HG03039 (cell line): ENCODE results near the gene GBE1.

ENCODE experiments used
- ATAC-seq: cut with Tn5 transposase; IDR thresholded peaks from one replicate; pipeline ENCODE4 v1.9.1; 2021; ENCODE audit warnings: mild to moderate bottlenecking, moderate library complexity; ENCODE audit not compliant: unreplicated experiment

Gene GBE1

GRCh38 chr3:81624756-81625155 lies 136.7 kb downstream of the GBE1 start:
- no peak for ATAC-seq

GRCh38 chr3:81622395-81622794 lies 139.1 kb downstream of the GBE1 start:
- no peak for ATAC-seq

DNA sequence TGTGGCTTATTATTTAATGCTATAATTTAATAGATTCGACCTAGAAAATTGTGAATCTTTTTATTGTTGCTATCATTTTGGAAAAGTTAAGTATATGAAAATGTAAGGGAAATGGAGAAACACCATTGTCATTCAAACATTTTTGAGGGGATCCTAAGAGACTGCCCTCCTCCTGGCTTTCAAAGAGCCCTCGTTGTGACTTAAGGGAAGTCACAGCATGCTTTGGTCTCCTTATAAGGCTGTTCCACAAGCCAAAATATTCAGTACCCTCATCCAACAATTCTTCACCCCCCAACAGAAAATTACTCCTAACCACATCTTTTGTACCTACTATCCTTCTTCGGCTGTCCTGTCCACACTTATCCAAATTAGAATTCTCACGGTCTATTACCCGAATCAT lies 140.2 kb downstream of the GBE1 start:
- ATAC-seq: no peak

GRCh38 chr3:81620849-81621248 lies 140.6 kb downstream of the GBE1 start:
- ATAC-seq: no peak

- no peak for ATAC-seq
Observed at GRCh38 chr3:81612768-81613167, 148.7 kb downstream of the GBE1 start.

DNA sequence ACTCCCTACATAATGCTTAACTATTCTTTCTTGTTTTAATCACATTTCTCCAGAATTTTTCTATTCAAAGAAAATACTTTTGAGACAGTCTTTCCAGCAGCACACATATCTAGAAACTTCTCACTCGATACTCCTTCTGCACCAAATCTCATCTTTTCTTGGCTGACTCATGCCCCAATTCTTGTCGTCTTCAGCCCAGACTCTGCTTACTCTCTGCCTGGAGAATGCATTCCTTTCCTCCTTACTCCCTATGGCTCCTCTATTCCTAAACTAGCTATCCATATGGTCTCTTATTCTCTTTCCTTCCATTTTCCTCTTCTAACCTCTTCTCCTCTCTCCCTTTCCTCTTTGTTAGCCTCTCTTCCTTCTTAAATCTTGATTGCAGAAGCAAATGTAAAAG lies 158.7 kb downstream of the GBE1 start:
- no peak for ATAC-seq

GRCh38 chr3:81601707-81602305 lies 159.6 kb downstream of the GBE1 start:
- ATAC-seq: no peak

DNA sequence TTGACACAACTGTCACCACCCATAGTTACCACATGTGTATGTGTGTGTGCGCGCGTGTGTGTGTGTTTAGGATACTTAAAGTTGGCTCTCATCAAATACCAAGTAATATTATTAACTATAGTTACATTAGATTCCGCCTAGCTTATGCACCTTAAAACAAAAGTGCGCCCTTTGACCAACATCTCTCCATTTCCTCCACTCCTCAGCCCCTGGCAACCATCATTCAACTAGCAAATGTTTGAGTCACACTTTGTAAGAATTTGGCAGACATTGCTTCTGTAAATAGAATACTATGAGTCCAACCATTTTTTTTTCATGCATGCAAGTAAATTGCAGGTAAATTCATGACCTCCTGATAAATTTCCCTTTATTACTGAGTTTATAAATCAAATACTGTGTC lies 169.3 kb downstream of the GBE1 start:
- no peak for ATAC-seq

DNA sequence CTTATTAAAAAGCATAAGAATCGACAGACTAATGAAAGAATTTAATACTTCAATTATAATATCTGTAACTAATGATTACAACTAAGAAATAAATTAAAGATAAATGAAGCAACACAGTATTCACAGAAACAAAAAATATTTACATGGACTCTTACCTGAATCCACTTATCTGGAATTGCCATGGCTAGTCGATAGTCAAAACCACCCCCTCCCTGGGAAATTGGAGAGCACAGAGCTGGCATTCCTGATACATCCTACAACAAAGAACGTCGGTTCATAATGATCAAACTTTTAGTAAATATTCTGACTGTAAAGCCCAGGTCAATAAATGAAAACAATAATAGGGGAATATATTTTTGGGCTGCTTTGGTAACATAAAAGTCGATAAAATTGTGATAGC lies 175.5 kb downstream of the GBE1 start:
- ATAC-seq: no peak

- ATAC-seq: no peak
Observed at GRCh38 chr3:81585056-81585455, 176.4 kb downstream of the GBE1 start.

- ATAC-seq: peak; percentile 77
Observed at GRCh38 chr3:81581966-81582599, 179.4 kb downstream of the GBE1 start.

DNA sequence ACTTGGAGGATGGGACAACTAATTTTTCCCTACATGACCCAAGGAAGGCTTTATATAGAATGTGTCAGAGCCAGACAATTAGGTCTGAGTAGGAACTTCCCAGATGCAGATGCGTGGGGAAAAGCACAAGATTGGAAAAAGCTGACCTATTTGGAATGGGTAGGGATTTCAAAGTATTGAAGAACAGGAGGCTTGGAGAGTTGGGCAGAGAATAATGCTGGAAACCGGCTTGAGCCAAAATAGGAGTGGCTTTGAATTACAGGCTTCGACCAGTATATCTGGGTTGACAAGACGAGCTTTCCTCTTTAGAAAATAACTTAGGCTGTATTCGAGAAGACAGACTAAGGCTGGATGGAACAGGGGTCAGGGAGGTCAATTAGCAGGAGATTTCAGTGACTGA lies 181.1 kb downstream of the GBE1 start:
- no peak for ATAC-seq

GRCh38 chr3:81579744-81580143 lies 181.7 kb downstream of the GBE1 start:
- no peak for ATAC-seq

DNA sequence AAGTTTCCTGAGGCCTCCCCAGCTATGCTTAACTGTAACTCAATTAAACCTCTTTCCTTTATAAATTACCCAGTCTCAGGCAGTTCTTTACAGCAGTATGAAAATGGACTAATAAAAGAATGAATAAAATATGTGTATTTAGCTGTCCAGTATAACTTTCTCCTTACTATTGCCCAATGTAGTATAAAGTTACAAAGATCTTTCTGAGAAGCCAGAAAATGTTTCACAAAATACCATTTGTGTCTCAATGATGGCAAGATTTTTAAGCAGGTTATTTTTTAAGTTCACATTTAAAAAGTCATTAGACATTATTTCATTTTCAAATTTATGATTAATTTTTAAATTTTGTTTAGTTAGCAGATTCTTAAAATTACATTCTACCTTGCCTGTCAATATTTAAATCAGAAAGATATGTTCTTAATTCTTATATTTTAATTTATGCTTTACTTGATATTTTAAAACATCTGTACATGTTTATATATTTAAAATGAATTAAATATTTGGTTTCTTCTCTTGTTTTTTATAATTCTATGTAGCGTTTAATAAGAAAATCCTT lies 189.2 kb downstream of the GBE1 start:
- ATAC-seq: no peak

GRCh38 chr3:81568378-81568777 lies 193.1 kb downstream of the GBE1 start:
- ATAC-seq: no peak

DNA sequence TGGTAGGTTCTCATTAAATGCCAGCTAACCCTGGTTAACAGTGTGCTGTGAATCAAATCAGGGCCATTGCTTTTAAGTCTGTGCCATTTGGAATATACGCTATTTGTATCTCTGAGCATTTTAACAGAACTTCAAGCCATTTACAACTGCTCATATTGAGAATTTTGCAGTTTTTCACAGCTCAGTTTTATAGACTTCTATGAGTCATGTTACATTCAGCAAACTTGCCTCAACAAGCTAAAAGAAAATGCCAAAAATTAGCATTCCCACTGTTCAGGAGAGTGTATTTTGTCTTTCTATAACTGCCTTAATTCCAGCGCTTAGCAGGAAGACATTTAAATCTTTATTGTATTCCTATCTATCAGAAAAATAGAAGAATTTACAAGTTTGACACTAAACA lies 196.4 kb downstream of the GBE1 start:
- no peak for ATAC-seq

GRCh38 chr3:81558106-81558505 lies 203.3 kb downstream of the GBE1 start:
- no peak for ATAC-seq

DNA sequence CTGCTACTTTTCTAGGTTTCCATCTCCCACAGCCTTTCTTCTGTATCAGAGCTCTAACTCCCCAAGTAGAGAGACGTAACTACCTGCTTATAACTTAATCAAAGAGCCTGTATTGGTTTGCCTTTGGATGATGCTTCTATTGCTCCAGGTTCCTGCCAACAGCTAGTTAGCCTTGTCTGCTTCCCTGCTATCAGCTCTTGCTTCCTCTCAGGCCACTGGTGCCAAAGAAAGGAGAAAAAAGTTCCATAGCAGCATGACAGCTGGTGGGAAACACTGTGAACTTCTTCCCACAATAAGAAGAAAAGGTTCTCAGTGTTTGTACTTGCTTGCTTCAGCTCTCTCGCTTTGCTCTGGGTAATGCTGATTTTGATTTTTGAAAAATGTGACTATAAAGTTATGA lies 206.6 kb downstream of the GBE1 start:
- ATAC-seq: no peak

DNA sequence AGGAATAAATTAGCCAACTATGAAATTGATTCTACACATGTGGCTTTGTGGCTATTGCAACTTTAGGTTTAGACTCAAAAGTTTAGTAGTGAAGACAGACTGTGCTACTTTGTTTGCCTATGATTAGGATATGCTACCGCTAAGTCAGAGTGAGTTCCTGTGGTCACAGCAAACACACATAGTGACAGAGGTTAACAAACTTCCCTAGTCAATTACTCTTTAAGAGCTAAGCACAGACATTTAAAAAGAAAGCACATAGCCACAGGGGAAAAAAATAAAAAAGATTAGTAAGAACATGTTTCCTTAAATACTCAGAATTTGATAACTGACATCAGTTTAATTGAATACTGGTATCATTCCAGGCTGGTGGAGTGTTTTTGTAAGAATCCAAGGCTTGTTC lies 207.1 kb downstream of the GBE1 start:
- peak; percentile 54 for ATAC-seq

DNA sequence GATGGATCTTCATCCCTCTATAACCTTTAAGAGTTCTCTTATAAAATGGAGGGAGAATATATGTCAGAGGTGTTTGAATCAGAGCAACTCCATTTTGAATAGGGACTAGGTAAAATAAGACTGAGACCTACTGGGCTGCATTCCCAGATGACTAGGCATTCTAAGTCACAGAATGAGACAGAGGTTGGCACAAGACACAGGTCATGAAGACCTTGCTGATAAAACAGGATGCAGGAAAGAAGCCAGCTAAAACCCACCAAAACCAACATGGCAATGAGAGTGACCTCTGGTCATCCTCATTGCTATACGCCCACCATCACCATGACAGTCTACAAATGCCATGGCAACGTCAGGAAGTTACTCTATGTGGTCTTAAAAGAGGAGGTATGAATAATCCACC lies 211.0 kb downstream of the GBE1 start:
- no peak for ATAC-seq

DNA sequence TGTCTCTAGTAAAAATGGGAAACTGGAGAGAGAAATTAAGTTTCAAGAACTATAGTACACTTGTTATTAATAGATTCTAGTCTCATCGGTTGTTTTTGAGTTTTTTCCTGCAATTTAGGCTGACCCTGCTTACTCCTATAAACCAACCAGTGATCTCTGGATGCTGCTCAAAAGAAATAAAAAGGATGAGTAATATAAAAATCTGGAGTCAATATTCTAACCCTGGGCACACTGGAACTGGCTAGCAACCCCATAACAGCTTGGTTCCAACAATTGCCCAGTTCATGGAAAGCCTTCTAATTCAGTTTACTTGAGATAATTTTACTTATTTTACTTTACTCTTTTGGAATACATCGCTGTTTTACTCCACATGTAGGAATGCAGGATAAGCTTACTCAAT lies 211.6 kb downstream of the GBE1 start:
- ATAC-seq: no peak

DNA sequence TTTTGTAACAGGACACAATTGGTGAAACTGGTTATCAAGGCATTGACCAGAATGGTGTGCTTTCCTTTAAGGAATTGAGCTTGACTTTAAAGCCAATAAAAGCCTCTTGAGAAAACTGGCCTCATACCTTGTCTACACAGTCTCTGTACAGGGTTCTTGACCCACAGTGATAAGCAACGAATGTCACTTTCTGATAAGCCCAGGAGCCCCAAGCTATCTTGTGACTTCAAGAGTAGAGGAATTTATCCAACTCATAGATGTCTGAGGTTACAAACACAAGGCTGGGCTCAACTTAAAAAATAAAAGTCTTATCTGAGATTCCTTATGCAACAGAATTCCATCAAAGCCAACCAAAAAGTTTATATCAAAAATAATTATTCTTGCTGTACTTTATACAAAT lies 212.1 kb downstream of the GBE1 start:
- no peak for ATAC-seq

DNA sequence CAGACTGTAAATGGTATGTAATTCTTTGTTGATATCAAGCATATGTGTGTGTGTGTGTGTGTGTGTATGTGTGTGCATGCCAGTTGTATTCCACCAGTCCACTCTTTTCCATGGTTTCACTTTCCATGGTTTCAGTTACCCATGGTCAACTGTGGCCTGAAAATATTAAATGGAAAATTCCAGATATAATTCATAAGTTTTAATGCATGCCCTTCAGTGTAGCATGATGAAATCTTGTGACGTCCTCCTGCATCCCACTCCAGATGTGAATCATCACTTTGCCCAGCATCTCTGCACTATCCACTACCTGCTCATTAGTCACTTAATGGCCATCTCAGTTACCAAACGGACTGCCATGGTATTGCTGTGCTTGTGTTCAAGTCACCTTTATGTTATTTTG lies 215.9 kb downstream of the GBE1 start:
- ATAC-seq: no peak
